COLO668 (cell line): ENCODE data around the gene FUBP3.

Source experiments
- DNase-seq: peaks from one replicate; lab custom pipeline; 2025; ENCODE audit not compliant: unreplicated experiment; lab: John Stamatoyannopoulos, UW

Gene FUBP3

DNA sequence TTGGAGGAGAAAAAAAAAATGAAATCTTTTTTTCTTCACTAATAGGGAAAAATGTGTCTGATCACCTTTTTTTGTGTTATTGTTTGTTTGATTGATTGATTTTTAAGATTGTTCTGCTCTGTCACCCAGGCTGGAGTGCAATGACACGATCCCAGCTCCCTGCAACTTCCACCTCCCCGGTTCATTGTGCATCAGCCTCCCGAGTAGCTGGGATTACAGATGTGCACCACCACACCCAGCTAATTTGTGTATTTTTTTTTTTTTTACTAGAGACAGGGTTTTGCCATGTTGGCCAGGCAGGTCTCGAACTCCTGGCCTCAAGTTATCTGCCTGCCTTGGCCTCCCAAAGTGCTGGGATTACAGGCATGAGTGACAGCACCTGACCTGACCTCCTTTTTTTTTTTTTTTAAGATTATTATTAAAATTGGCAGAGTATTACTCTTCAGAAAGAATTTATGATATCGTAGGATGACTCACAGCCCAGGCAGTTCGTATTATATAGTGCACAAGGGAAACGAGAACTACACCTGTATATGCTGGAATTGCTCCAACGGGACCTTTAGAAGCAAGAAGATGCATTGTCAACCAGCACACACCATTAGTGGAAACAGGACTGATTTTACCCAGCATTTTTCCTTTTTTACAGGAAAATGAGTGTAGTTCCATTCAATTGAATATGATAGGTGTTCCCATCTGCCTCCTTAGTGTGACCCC lies 27.7 kb downstream of the FUBP3 start:
- DNase-seq: no peak

DNA sequence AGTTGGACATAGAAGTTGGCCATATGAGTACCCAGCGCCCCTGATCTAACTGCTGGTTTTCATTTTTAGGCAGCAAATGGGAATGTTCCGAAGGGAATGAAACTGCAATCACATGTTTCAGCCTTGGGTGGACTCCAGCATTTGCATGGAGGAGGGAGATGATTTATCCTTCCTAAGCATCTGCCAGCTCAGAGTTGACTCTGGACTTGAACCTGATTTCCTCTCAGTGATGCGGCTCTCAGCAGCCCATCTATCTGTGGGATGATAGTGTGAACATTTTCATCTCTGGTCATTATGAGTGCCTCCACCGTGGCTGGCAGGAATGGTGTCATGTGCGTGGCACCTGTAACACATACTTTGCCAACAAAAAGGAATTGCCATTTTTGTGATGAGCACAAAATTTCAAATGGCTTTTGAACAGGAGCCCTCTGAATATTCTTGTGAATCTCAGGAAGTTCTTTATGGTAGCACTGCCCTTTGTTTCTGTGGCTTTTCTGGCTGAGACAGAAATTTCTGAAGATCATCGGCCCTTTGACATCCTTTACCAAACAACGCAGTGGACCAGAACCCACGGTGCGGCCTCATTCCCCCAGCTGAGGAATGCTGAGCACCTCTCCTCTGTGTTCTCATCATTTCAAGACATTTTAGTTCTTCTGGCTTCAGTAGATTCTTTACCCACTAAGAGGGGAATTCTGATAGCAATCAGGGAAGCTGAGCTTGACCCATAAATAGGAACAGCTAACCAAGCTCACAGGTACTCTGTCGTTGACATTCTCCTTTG lies 28.5 kb downstream of the FUBP3 start:
- DNase-seq: no peak

DNA sequence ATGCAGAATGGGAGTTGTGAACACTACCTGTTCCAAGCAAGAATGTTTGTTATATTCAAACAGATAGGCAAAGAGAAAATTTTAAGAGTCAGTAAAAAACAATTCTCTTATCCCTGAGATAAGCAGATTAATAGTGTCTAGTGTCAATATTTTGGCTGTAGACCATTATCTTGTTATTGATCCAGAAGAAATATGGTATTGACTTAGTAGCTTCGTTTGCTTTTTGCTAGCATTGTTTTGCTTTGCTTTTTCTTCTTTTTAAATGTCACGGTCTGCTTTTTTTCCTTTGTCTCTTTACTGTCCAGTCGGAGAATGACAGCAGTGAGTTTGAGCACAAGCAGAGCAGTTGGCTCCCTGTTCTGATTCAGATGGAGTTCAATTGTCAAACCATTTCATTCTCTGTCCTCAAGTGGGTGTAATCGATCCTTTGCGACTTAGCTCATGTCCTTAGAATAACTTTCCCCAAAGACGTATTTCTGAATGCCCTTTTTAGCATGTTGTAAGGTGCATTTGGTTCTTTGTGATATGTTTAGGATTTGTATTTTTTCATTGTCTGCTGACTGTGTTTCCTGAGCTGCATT lies 29.3 kb downstream of the FUBP3 start:
- DNase-seq: no peak

DNA sequence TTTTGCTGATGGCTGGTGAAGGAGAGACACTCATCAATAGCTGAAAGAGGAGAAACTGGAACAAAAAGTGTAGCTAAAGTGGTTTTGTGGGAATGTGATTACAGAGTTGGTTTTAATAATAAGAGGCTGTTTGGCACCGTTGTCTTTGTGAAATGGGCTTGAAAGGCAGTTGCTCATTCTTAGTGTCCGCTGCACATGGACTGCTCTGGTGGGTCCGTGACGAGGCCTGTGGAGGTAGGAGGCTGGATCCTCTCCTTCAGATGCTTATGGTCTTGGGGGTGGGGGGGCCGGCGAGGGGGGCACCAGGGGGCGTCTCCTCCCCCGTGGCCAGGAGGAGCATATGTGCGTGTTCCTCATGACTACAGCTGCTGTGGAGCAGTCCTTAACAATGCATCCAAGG lies 29.8 kb downstream of the FUBP3 start:
- DNase-seq: no peak

DNA sequence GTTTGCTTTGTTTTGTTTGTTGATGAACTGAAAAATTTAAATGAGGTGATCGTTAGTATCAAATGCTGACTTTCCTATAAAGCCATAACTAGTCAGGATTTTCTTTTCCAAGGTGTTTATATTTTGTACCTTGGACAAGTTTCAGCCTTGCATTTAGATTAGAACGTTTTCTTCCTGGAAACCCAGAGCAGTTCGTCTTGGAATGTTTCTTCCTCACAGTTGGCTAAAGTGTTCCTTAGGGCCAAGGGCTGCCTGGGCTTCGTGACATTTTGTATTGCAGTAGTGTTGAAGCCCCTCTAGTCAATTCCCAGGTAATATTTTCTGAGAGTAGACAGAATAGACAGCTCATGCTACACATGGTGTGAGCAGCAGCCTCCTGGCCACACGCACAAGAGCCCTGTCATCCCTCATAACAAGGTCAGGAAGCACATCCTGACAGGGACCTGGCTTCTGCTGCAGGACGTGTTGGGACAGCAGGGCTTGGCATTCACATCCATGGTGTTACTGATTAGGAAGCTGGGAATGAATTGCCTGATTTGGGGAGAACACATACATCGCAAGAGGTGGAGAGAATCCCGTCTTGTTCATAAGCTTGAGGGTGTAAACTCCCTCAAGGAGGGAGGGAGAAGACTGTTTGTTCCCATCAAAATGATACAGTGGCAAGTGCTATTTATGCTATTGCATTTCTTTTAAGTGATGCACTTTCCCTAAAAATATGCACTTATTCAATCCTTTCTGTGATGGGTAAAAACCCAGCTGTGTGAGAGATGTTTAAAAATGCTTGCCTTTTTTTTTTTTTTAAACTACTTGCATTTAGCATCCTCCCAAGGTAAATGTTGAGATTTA lies 31.7 kb downstream of the FUBP3 start:
- DNase-seq: no peak

DNA sequence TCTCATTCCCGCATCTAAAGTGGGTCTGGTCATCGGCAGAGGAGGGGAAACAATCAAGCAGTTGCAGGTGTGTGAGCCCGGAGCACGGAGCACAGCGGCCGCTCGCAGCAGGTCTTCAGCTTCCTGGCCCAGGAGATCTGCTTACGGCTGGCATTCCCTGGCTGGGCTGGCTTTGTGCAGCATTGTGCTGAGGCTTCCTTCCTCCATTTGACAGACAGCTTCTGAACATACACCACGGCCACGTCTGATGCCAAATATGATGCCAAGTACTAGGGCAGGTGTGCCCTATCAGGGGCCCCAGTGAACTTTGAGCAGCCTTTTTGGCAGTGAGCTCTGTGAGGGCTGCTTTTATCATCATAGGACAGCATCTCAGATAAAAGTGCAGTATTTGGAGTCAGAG lies 37.1 kb downstream of the FUBP3 start:
- DNase-seq: no peak

DNA sequence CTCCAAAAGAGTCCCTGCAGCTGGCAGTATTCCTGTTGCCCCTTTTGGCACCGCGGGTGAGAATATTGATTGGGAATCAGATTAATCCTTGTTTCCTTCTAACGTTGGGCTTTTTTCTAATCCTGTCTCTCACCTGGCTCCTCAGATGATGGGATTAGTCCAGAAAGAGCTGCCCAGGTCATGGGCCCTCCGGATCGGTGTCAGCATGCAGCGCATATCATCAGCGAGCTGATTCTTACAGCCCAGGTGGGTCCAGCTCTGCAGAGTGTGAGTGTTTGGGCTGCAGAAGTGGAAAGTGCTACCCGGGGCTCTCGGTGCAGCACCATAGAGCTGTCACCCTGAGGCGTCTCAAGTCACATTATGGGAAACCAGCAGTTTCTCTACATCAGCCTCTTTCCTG lies 44.1 kb downstream of the FUBP3 start:
- no peak for DNase-seq

DNA sequence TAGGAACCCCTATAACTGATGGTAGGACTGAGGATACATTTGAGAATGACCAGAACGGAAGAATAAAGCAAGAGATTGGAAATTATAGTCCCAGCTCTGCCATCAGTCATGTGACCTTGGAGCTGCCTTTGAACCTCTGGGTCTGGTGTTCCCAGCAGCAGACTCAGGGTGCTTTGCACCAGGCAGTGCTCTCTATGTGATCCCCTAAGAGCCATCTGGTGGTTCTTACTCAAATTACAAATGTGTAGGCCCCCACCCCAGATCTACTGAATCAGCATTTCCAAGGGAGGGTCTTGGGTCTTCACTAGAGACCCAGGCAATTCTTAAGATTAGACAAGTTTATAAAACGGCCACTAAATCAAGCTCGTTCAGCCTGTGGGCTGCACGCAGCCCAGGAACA lies 44.8 kb downstream of the FUBP3 start:
- no peak for DNase-seq

DNA sequence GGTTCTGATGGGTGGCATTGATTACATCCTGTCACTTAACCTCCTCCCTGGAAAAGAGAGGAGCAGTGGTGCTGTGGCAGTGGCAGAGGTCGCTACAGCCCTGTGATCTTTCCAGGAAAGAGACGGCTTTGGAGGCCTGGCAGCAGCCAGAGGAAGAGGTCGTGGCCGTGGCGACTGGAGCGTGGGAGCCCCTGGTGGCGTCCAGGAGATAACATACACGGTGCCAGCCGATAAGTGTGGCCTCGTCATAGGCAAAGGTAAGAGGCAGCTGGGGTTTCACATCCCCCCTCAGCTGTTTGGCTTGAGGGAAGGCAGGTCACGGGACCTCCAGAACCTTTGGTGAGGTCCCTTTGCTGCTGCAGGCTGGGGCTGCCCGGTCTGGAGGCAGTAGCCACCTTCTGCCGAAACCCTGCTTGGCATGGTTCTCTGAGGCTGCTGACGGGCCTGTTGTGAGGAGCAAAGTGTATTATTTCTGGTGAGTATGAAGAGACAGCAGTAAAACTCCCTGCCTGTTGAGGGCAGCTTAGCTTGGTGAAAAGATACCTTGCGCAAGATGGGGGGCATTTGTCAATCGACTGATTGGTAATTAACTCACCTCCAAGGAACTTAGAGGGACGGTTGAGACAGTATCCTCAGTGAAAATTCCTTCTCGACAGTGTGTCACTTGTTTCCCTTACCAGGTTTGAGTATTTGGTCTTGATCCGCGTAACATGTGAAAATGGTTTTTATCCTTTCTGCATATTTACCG lies 47.0 kb downstream of the FUBP3 start:
- DNase-seq: no peak

DNA sequence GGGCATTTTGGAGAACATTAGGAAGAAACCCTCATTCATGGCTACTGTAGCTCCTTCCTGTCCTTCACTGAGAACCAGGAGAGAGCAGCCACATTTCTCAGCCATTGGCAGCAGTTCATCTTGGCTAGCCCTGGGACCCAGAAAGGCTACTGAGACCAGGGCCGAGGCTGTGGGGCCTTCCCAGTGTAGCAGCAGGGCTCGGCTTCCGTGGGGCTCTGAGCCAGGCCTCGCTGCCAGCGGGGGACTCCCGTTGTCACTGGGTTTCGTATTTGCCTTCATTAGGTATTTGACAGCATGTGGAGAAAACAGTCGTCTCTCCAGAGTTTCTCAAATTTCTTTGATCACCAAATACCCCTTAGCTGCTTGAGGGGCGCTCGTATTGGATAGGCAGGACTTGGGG lies 47.7 kb downstream of the FUBP3 start:
- DNase-seq: no peak

DNA sequence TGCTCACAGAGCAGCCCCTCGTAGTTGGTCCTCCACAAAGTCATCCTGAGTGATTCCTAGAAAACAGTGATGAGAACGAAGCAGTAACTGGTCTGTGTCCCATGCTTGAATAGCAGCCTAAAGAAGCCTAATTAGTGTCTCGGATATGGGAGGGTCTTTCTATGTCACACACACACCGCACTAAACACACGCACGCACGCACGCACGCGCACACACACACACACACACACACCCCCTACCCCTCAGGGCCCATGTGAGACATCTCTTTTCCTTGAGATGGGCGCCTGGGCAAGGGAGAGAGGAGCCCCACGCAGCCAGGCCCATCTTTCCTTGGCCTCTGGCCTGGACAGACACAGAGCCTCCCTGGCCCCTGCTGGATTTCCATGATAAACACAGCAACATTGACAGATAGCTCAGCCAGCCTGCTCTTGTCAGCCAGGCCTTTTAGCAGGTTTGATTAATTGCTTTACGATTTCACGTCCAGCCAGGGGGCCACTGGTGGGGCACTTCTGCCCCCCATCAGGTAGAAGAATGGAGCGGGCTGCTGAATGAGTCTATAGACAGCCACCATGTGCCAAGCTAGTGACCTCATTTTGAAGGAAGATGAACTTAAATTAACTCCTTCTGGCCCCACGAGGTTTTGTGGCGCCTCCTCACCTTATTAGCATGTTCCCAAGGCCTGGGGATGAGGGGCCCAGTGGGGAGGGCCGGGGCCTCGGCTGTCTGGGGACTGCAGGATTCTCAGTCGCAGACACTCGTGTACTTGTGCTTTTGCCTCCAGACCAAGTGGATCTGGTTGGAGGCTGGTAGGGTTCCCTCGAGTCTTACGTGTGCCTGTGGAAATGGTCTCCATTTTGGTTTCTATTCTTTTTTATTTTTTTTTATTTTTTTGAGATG lies 48.8 kb downstream of the FUBP3 start:
- DNase-seq: no peak

DNA sequence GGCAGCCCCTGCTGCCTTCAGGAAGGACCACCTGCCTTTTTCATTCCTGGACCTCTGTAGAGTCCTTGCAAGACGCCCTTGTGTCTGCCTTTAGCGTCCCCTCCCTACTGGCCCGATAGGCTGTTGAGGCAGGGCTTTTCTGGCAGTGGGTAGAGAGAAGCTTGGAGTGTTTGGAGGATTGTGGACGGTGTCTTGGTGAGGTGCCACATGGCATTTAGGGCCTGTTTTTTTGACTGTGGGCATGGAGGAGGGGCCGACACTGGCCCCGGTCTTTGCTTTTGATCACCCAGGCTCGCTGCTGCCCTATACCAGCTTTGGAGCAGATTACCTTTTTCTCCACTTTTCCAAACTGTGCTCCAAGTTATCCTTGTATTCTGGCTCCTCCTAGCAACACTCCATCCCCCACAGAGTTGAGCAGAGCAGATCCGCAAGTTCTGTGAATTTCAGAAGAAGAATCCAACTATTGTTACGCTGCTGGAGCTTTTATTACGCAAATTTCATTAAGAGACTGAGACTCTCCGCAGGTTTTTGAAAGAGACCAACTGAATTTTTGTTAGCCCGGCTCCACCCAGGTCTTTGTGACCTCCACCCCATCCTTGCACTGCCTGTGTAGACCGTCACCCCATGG lies 50.2 kb downstream of the FUBP3 start:
- no peak for DNase-seq

DNA sequence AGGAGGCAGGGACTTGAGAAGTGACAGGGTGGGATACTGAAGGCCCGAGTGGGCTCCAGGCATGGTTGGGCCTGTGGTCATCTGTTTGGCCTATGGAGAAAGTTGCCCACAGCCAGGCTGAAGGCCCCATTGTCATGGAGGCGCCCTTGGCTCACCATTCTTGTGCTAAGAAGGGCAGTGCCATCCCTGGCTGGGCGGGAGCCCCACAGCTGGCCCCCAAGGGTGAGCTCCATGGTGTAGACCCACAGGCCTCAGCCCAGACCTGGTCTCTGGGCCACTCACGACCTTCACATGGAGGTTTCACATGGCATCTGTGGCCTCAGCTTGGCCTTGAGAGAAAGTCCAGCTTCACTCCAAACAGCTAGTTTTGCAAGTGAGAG lies 50.7 kb downstream of the FUBP3 start:
- no peak for DNase-seq

DNA sequence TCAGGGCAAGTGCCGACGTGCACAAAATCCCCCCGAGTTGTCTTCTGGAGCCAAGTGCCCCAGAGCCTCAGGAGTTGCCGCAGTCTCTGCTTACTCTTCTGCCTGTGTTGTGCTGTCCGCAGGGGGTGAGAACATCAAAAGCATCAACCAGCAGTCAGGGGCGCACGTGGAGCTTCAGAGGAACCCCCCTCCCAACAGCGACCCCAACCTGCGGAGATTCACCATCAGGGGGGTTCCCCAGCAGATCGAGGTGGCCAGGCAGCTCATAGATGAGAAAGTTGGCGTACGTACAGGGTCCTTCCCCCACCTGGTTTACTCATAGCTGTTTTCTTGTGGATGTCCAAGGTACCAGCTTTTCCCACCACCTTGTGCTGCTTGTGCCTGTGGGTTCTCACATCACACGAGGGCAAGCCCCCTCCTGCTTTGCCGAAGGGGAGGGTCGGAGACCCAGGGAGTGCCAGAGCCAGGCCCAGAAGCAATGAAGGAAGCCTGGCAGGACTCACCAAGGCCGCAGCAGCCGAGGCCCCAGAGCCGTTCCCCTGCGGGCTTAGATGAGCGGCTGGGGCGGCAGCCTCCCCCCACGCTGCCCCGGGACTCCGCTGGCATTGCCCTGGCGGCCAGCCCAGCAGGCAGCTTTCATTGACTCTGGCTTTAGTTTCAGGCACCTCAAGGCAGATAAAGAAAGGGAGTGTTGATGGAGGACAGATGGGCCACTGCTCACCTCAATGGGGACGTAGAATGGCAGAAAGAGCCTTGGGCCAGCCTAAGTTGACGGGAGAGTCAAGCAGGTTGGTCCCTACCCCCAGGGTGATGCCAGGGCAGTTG lies 51.3 kb downstream of the FUBP3 start:
- no peak for DNase-seq

DNA sequence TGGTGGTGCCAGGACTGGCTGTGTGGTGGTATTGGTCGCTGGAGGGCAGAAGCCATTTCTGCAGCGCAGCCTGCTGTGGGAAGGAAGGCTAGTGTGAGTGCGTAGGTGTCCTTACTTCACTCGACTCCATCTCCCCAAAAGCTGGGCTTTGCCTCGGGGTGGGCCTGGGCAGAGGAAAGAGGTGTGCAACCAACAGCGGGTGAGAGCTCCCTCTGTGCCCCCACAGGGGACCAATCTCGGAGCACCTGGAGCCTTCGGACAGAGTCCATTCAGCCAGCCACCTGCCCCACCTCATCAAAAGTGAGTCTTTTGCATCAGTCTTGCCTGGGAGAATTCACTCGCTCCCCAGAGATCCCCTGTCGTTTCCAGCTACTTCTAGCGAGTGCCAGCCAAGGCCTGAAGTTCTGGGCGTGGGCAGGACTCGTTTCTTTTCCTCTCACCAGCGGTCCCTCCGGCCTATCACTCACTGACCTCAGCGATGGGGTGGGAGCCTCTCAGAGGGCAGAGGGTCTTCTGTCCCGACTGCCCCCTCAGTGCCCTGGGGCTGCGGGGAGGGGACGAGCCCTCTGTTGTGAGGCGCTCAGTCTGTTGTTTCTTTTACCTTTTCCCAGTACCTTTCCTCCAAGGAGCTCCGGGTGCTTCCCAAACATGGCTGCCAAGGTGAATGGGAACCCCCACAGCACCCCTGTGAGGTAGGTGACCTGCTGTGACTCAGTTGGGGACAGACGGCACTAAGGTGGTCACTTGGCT lies 52.1 kb downstream of the FUBP3 start:
- DNase-seq: no peak

DNA sequence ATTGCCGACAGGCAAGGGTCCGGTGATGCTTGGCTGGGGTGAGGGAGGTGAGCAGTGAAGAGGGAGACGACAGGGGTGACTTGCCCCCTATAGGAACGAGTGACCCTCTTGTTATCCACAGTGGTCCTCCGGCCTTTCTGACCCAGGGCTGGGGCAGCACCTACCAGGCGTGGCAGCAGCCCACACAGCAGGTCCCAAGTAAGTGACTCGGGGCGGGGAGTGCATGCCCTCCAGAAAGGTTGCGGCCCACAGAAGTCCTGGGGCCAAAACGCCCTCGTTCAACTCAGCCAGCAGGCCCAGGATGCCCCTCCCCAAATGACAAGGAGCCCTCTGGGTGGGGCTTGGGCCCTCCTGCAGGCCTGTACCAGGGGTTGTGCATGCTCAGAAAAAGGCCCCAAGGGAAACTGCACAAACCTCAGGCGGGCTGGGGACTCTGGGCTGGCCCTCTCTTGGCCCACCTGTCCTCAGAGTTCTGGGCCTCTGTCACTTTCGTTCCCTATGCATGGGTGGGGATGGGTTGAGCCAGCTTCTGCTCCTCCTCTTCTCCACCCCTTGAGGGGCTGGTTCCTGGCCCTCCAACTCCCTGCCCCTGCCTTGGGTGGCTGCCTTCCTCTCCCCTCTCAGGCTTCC lies 52.8 kb downstream of the FUBP3 start:
- DNase-seq: no peak

DNA sequence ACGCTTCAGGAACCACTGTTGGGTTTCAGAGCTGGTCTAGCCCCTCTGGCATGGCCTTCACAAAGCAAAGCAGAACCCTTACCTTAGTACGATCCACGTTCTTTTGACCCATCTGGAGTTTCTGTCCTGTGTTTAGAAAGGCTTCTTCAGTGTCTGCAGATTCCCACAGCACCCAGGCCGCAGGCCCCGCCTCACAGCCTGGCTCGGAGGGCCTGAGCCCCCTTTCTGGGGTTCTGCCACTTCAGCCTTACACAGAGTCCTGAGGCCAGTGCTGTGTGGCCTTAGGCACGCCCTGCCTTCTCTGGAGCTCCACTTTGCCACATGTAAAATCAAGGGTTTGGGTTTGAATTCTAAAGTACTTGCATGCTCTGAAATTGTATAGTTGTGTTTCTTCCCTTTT lies 53.5 kb downstream of the FUBP3 start:
- DNase-seq: no peak
